Esophagus muscularis mucosa (tissue), 3 donors: ENCODE measurements around the gene FMN1.

Experiments used
- EP300 ChIP-seq: sonication (generic); formaldehyde crosslinking; IDR thresholded peaks from one replicate; pipeline ENCODE4 v1.6.1; 2017; ENCODE audit warnings: antibody characterized with exemption
- TF ChIP-seq, protein P1 (sequence below), 3 experiments: fragments of 200-600 bp in 2 of 3; fragments of 450-650 bp in 1 of 3; sonication (generic) in 2 of 3; IDR thresholded peaks; one replicate each; pipeline ENCODE4 v1.5.1; 2017 to 2019; ENCODE audit warnings: antibody characterized with exemption in 3 of 3, mild to moderate bottlenecking in 2 of 3, moderate library complexity in 1 of 3

DNA sequence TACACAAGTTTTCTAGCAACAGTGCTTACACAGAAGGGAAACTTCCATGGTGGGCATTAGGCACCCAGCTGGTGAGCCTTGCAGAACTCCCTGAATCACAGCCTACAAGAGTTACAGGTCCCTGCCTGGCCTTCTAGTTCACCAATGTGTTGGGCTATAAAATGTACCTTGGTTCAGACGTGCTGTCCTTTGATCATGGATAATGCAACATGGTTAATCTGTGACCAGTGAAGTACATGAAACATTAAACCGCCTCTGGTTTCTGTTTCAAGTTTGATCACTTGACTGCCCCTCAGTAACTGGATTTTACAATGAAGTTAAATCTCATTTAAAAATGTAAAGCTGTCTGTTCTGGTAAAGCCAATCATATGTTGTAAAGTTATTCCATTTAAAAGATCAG, 51.8 kb downstream of the FMN1 start:
- TF ChIP-seq, protein P1, sequence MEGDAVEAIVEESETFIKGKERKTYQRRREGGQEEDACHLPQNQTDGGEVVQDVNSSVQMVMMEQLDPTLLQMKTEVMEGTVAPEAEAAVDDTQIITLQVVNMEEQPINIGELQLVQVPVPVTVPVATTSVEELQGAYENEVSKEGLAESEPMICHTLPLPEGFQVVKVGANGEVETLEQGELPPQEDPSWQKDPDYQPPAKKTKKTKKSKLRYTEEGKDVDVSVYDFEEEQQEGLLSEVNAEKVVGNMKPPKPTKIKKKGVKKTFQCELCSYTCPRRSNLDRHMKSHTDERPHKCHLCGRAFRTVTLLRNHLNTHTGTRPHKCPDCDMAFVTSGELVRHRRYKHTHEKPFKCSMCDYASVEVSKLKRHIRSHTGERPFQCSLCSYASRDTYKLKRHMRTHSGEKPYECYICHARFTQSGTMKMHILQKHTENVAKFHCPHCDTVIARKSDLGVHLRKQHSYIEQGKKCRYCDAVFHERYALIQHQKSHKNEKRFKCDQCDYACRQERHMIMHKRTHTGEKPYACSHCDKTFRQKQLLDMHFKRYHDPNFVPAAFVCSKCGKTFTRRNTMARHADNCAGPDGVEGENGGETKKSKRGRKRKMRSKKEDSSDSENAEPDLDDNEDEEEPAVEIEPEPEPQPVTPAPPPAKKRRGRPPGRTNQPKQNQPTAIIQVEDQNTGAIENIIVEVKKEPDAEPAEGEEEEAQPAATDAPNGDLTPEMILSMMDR (IDR thresholded peaks at IDR 0.05) = no peak
- TF ChIP-seq EP300 = no peak
